GM12878 (cell line): ENCODE results near the gene NFKBIE.
A peak's percentile ranks its signal among the peaks of the same experiment; 100 is the strongest.

Experiments
- HDAC2 ChIP-seq: fragments of 200-600 bp; sonication (generic); IDR thresholded peaks from 2 replicates; pipeline ENCODE4 v1.6.1; 2017
- MTA2 ChIP-seq: fragments of 450-650 bp; IDR thresholded peaks from 2 replicates; pipeline ENCODE4 v1.6.1; 2016; ENCODE audit warnings: low read depth, mild to moderate bottlenecking, moderate library complexity
- POLR2A ChIP-seq: IDR thresholded peaks from 2 replicates; pipeline ENCODE4 v1.6.1; 2011; ENCODE audit warnings: low read depth, mild to moderate bottlenecking, low read length
- STAT3 ChIP-seq: IDR thresholded peaks from 2 replicates; pipeline ENCODE4 v1.6.1; 2011; ENCODE audit warnings: low read depth, low read length, improper control_type of control experiment
- TCF12 ChIP-seq: IDR thresholded peaks from 2 replicates; pipeline ENCODE4 v1.6.1; 2011; ENCODE audit warnings: low read depth, mild to moderate bottlenecking, low read length
- ZNF274 ChIP-seq: IDR thresholded peaks from one replicate; pipeline ENCODE4 v1.8.0; 2011; ENCODE audit not compliant: insufficient read length, insufficient read depth
- TF ChIP-seq, protein P1 (sequence below), 3 experiments: IDR thresholded peaks in 2 of 3; conservative IDR thresholded peaks in 1 of 3; 2 replicates each; pipeline ENCODE4 v1.5.1; 2011; ENCODE audit warnings: low read depth in 3 of 3, low read length in 3 of 3, mild to moderate bottlenecking in 3 of 3, control low read depth in 2 of 3, moderate library complexity in 2 of 3, inconsistent platforms in 1 of 3, mixed read lengths in 1 of 3; ENCODE audit not compliant: control insufficient read depth in 2 of 3, insufficient read depth in 1 of 3; ENCODE audit errors: extremely low read depth in 1 of 3
- TF ChIP-seq, protein P2 (sequence below): IDR thresholded peaks from 2 replicates; pipeline ENCODE4 v1.6.1; 2012; ENCODE audit warnings: low read length, inconsistent platforms
- TF ChIP-seq, protein P3 (sequence below): fragments of 450-650 bp; IDR thresholded peaks from 2 replicates; pipeline ENCODE4 v1.6.1; 2017; ENCODE audit warnings: antibody characterized with exemption, mild to moderate bottlenecking, moderate library complexity
- TF ChIP-seq, protein P4 (sequence below): fragments of 450-650 bp; IDR thresholded peaks from 2 replicates; pipeline ENCODE4 v1.6.1; 2017; ENCODE audit warnings: mild to moderate bottlenecking

DNA sequence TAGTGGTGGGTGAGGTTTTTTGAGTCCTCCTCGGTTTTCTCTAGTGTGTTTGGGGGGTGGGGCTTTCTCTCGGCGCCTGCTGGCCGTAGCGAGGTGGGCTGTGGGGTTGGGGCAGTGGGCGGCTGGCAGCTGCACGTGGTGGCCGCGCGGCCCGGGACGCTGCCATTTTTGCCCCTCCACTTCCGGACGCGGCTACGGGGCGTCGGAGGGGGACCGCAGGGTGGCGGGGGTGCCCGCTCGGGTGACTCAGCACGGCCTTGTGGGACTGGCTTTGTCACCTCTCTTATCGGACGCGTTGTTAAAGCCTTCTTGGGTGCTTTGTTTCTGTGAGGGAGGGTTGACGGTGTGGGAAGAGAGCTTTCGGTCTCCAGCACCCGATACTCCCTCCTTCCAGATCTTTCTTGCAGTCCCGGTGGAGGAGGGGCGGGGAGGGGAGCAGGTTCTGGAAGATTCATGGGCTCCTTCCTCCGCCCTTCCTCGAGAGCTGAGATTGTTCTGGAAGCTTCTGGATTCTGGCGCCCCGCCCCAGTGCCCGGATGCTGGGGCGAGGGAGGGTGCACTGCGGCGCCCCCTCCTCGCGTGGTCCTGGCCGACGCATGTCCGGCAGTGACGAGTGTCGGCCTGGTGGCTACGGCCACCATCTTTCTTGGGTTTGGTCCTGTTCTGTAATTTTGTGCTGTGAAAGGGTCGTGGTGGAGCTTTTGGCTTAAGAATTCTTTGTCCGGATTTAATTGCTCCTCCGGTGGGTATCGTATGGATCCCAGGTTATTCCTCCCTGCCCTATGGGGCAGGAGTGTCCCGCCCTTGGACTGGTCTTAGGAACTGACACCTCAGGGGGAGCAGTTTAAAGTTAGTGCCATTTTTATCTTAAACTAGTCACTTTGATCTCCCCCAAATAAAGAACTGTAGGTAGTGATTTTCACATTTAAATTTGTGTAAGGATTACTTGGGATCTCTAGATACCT is 17.7 kb downstream of the NFKBIE start:
- TF ChIP-seq MTA2 (no peak), STAT3 (no peak), POLR2A (peak; percentile 83), TCF12 (no peak), HDAC2 (no peak), ZNF274 (no peak)
- TF ChIP-seq, protein P1, sequence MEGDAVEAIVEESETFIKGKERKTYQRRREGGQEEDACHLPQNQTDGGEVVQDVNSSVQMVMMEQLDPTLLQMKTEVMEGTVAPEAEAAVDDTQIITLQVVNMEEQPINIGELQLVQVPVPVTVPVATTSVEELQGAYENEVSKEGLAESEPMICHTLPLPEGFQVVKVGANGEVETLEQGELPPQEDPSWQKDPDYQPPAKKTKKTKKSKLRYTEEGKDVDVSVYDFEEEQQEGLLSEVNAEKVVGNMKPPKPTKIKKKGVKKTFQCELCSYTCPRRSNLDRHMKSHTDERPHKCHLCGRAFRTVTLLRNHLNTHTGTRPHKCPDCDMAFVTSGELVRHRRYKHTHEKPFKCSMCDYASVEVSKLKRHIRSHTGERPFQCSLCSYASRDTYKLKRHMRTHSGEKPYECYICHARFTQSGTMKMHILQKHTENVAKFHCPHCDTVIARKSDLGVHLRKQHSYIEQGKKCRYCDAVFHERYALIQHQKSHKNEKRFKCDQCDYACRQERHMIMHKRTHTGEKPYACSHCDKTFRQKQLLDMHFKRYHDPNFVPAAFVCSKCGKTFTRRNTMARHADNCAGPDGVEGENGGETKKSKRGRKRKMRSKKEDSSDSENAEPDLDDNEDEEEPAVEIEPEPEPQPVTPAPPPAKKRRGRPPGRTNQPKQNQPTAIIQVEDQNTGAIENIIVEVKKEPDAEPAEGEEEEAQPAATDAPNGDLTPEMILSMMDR (IDR thresholded peaks at IDR 0.05 in 2 of 3, conservative IDR thresholded peaks at IDR 0.05 in 1 of 3; ENCODE audit: control insufficient read depth in 2 of 3, extremely low read depth in 1 of 3, insufficient read depth in 1 of 3, low read depth in 3 of 3, low read length in 3 of 3): no peak
- TF ChIP-seq, protein P2, sequence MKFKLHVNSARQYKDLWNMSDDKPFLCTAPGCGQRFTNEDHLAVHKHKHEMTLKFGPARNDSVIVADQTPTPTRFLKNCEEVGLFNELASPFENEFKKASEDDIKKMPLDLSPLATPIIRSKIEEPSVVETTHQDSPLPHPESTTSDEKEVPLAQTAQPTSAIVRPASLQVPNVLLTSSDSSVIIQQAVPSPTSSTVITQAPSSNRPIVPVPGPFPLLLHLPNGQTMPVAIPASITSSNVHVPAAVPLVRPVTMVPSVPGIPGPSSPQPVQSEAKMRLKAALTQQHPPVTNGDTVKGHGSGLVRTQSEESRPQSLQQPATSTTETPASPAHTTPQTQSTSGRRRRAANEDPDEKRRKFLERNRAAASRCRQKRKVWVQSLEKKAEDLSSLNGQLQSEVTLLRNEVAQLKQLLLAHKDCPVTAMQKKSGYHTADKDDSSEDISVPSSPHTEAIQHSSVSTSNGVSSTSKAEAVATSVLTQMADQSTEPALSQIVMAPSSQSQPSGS: no peak
- TF ChIP-seq, protein P3, sequence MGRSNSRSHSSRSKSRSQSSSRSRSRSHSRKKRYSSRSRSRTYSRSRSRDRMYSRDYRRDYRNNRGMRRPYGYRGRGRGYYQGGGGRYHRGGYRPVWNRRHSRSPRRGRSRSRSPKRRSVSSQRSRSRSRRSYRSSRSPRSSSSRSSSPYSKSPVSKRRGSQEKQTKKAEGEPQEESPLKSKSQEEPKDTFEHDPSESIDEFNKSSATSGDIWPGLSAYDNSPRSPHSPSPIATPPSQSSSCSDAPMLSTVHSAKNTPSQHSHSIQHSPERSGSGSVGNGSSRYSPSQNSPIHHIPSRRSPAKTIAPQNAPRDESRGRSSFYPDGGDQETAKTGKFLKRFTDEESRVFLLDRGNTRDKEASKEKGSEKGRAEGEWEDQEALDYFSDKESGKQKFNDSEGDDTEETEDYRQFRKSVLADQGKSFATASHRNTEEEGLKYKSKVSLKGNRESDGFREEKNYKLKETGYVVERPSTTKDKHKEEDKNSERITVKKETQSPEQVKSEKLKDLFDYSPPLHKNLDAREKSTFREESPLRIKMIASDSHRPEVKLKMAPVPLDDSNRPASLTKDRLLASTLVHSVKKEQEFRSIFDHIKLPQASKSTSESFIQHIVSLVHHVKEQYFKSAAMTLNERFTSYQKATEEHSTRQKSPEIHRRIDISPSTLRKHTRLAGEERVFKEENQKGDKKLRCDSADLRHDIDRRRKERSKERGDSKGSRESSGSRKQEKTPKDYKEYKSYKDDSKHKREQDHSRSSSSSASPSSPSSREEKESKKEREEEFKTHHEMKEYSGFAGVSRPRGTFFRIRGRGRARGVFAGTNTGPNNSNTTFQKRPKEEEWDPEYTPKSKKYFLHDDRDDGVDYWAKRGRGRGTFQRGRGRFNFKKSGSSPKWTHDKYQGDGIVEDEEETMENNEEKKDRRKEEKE: no peak
- TF ChIP-seq, protein P4, sequence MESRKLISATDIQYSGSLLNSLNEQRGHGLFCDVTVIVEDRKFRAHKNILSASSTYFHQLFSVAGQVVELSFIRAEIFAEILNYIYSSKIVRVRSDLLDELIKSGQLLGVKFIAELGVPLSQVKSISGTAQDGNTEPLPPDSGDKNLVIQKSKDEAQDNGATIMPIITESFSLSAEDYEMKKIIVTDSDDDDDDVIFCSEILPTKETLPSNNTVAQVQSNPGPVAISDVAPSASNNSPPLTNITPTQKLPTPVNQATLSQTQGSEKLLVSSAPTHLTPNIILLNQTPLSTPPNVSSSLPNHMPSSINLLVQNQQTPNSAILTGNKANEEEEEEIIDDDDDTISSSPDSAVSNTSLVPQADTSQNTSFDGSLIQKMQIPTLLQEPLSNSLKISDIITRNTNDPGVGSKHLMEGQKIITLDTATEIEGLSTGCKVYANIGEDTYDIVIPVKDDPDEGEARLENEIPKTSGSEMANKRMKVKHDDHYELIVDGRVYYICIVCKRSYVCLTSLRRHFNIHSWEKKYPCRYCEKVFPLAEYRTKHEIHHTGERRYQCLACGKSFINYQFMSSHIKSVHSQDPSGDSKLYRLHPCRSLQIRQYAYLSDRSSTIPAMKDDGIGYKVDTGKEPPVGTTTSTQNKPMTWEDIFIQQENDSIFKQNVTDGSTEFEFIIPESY: no peak
